Kidney (tissue), 14 donors: ENCODE results near the gene HTR3E. TPM values are rescaled to one million over a fixed set of nuclear protein-coding genes. Genes with fewer than 3 reads are reported as not detected.

Source experiments
- DNase-seq, 5 donors: peaks; one replicate each; pipeline ENCODE4 v3.0.0-alpha.2; 2013 to 2020
- FAIRE-seq: peaks from 2 replicates; lab custom pipeline; 2012; peaks lifted over from hg19 to GRCh38; lab: Jason Lieb, UNC
- H3K27ac ChIP-seq, 2 donors: one replicate each; pipeline ENCODE4 v1.7.0; 2013; ENCODE audit warnings: low read depth in 2 of 2, low read length in 2 of 2, inconsistent platforms in 1 of 2
- H3K27me3 ChIP-seq: one replicate; pipeline ENCODE4 v1.7.1; 2013; ENCODE audit warnings: low read length, inconsistent platforms; ENCODE audit not compliant: control insufficient read depth, insufficient read depth
- H3K36me3 ChIP-seq, 3 donors: one replicate each; pipeline versions ENCODE4 v1.7.0 to v1.7.1; 2013; ENCODE audit warnings: low read length in 3 of 3, control low read depth in 1 of 3, inconsistent platforms in 1 of 3; ENCODE audit not compliant: insufficient read depth in 3 of 3, control insufficient read depth in 2 of 3
- H3K4me1 ChIP-seq, 3 donors: one replicate each; pipeline versions ENCODE4 v1.7.0 to v1.7.1; 2013; ENCODE audit warnings: low read length in 3 of 3, inconsistent platforms in 1 of 3, low read depth in 1 of 3; ENCODE audit not compliant: control insufficient read depth in 2 of 3, insufficient read depth in 2 of 3
- H3K4me3 ChIP-seq, 3 donors: one replicate each; pipeline versions ENCODE4 v1.7.0 to v1.8.1; 2013; ENCODE audit warnings: low read length in 3 of 3, control low read depth in 1 of 3, inconsistent platforms in 1 of 3
- H3K9ac ChIP-seq, 3 donors: one replicate each; pipeline versions ENCODE4 v1.7.0 to v1.7.1; 2013; ENCODE audit warnings: low read length in 3 of 3, control low read depth in 1 of 3, inconsistent platforms in 1 of 3
- H3K9me3 ChIP-seq, 3 donors: one replicate each; pipeline versions ENCODE4 v1.7.0 to v1.7.1; 2013; ENCODE audit warnings: low read length in 3 of 3, control low read depth in 1 of 3, inconsistent platforms in 1 of 3; ENCODE audit not compliant: control insufficient read depth in 2 of 3, insufficient read depth in 1 of 3
- CTCF ChIP-seq: IDR thresholded peaks from 3 replicates; pipeline ENCODE4 v1.5.1; 2012; ENCODE audit warnings: mild to moderate bottlenecking, moderate library complexity, borderline replicate concordance; ENCODE audit not compliant: insufficient read depth; ENCODE audit errors: extremely low read depth
- intact Hi-C: fragments of 100-400 bp; cut with DNase I; formaldehyde crosslinking; loops from one replicate; pipeline ENCODE4 v1.11.1; 2022
- polyA plus RNA-seq: library from polyadenylated mRNA; stranded (reverse); fragments of 350-450 nt; fragmentation: Illumina TruSeq; extraction: RNeasy Lipid Tissue Mini Kit (QIAGEN cat#74804); gene quantifications from one replicate; pipeline ENCODE4 v1.2.3, GENCODE V29; 2014; ENCODE audit warnings: low read depth, low replicate concordance; ENCODE audit not compliant: insufficient read depth
- total RNA-seq: library from RNA; stranded (reverse); fragmentation: NEBNext Ultra II Directional; extraction: Animal tissue kit (Norgen Biotek cat#: 25700); gene quantifications from one replicate; pipeline ENCODE4 v1.2.1, GENCODE V29; 2021
- donor health status: control.
- donor health status: control.
- donor health status: control.
- donor health status: control.
- donor health status: control.
- donor health status: DM: yes; HTN: yes; CAD: no.
- donor health status: Normal renal cell carcinoma (clear cell type).

The HTR3E gene
- total and polyA plus RNA-seq, 2 donors from 2014 or later: not detected

GRCh38 chr3:184097556-184097955 lies 692 bp downstream of the HTR3E start:
- H3K36me3 ChIP-seq: no peaks in the 10 kb centered on the region
- no peak overlapping the region for H3K9ac ChIP-seq
- TF ChIP-seq CTCF: no peak
- DNase-seq: no peak
- H3K9me3 ChIP-seq: no peaks in the 10 kb centered on the region
- H3K4me1 ChIP-seq: no peaks in the 10 kb centered on the region
- intact Hi-C loops: no loop called here
- no peak overlapping the region for H3K27ac ChIP-seq
- no peak for FAIRE-seq
- H3K27me3 ChIP-seq: no peaks in the 10 kb centered on the region
- no peak overlapping the region for H3K4me3 ChIP-seq

- no peaks in the 10 kb centered on the region for H3K36me3 ChIP-seq
- no peak for FAIRE-seq
- TF ChIP-seq CTCF: no peak
These were observed 3.2 kb downstream of the HTR3E start for GRCh38 chr3:184099806-184100686.

GRCh38 chr3:184110316-184110725 lies 13.5 kb downstream of the HTR3E start:
- DNase-seq (no peak), FAIRE-seq (no peak)
- Histone ChIP-seq H3K9me3 (no peaks in the 10 kb centered on the region), H3K4me1 (no peaks in the 10 kb centered on the region), H3K9ac (no peak overlapping the region), H3K4me3 (no peak overlapping the region), H3K27ac (no peak overlapping the region), H3K36me3 (no peaks in the 10 kb centered on the region), H3K27me3 (no peaks in the 10 kb centered on the region)
- intact Hi-C loops: no loop called here
- no peak for TF ChIP-seq CTCF

More at GRCh38 chr3:184099806-184100686, 3.2 kb downstream of the HTR3E start:
- Histone ChIP-seq H3K27ac (no peak overlapping the region), H3K9ac (no peak overlapping the region), H3K9me3 (no peaks in the 10 kb centered on the region), H3K4me1 (no peaks in the 10 kb centered on the region), H3K4me3 (no peak overlapping the region), H3K27me3 (no peaks in the 10 kb centered on the region)
- intact Hi-C loops: no loop called here
- DNase-seq: peak in 1 of 5 donors; percentile 1
